HepG2 (cell line): ENCODE results near the gene STAT5A. TPM values are rescaled to one million over a fixed set of nuclear protein-coding genes. Genes with fewer than 3 reads are reported as not detected.
"Not testable (repeated sequence)": the region's sequence is repeated elsewhere in the genome, so short reads cannot be mapped to it uniquely, and the experiment has no call there.

Experiments used
- ATAC-seq: fragments of 200-7000 bp; cut with Tn5 transposase; 3 replicates; pipeline ENCODE4 v1.9.1; 2020; ENCODE audit warnings: mild to moderate bottlenecking, moderate library complexity
- BruUV-seq: library from RNA; stranded (reverse); fragments of 400-500 nt; replicated peaks from 2 replicates; lab custom pipeline; 2021; lab: Mats Ljungman, UMichigan
- CTCF ChIA-PET: fragments of 300-600 bp; formaldehyde crosslinking; extraction: SDS; loops from one replicate; lab custom pipeline; 2021; ENCODE audit warnings: low total read pairs, inconsistent platforms, low intra/inter-chr PET ratio; lab: Yijun Ruan, JAX
- POLR2A ChIA-PET: fragments of 350-600 bp; sonication (Branson Sonifier 250); formaldehyde crosslinking; loops from one replicate; lab custom pipeline; 2020; ENCODE audit warnings: antibody characterized with exemption, inconsistent platforms; lab: Yijun Ruan, JAX
- DNase-seq: peaks from one replicate; pipeline ENCODE4 v3.0.0-alpha.2; 2015; ENCODE audit warnings: low spot score
- FAIRE-seq: peaks from 3 replicates; lab custom pipeline; 2011; peaks lifted over from hg19 to GRCh38; lab: Jason Lieb, UNC
- H2AFZ ChIP-seq: one replicate; pipeline ENCODE4 v1.6.1; 2011; ENCODE audit warnings: low read length, inconsistent platforms
- H3K27ac ChIP-seq: fragments of 300-600 bp; 3 replicates; pipeline ENCODE4 v1.8.0; 2011; ENCODE audit warnings: mixed run types, mild to moderate bottlenecking, mixed read lengths, low read length, inconsistent platforms; ENCODE audit not compliant: insufficient read depth; ENCODE audit errors: extremely low read length
- H3K27me3 ChIP-seq, 2 experiments: fragments of 200-600 bp in 1 of 2; 2 replicates in 1 of 2; 3 replicates in 1 of 2; pipeline versions ENCODE4 v1.6.0 to v1.8.0; 2011; ENCODE audit warnings: low read length in 2 of 2, mild to moderate bottlenecking in 2 of 2, moderate library complexity in 2 of 2, inconsistent platforms in 1 of 2; ENCODE audit not compliant: insufficient read depth in 2 of 2, control insufficient read depth in 1 of 2
- H3K36me3 ChIP-seq, 2 experiments: fragments of 200-600 bp in 1 of 2; replicated peaks in 1 of 2; 2 replicates in 1 of 2; 3 replicates in 1 of 2; pipeline versions ENCODE4 v1.5.1 to v1.8.0; 2011; ENCODE audit warnings: low read length in 2 of 2, inconsistent platforms in 1 of 2; ENCODE audit not compliant: insufficient read depth in 2 of 2, control insufficient read depth in 1 of 2
- H3K4me1 ChIP-seq: 2 replicates; pipeline ENCODE4 v1.5.1; 2012; ENCODE audit warnings: low read length, inconsistent platforms; ENCODE audit not compliant: insufficient read depth
- H3K4me2 ChIP-seq: 2 replicates; pipeline ENCODE4 v1.6.0; 2011; ENCODE audit warnings: low read depth, low read length, inconsistent platforms
- H3K4me3 ChIP-seq, 3 experiments: fragments of 200-600 bp in 1 of 3; sonication (generic), shearing (Covaris generic) in 1 of 3; replicated peaks in 1 of 3; 2 replicates each; pipeline ENCODE4 v1.5.1; 2011 to 2016; ENCODE audit warnings: low read length in 3 of 3, inconsistent platforms in 2 of 3, low read depth in 2 of 3, mild to moderate bottlenecking in 2 of 3, control low read depth in 1 of 3, mixed read lengths in 1 of 3; ENCODE audit not compliant: insufficient read depth in 1 of 3
- H3K79me2 ChIP-seq: one replicate; pipeline ENCODE4 v1.6.1; 2011; ENCODE audit warnings: low read length, inconsistent platforms; ENCODE audit not compliant: insufficient read depth
- H3K9ac ChIP-seq: 2 replicates; pipeline ENCODE4 v1.6.0; 2011; ENCODE audit warnings: mild to moderate bottlenecking, low read depth, low read length, inconsistent platforms; ENCODE audit not compliant: insufficient read depth
- H3K9me3 ChIP-seq: 2 replicates; pipeline ENCODE4 v1.5.1; 2012; ENCODE audit warnings: mild to moderate bottlenecking, low read length
- H4K20me1 ChIP-seq: 2 replicates; pipeline ENCODE4 v1.6.0; 2011; ENCODE audit warnings: inconsistent platforms, mild to moderate bottlenecking, low read length, moderate library complexity; ENCODE audit not compliant: insufficient read depth
- HOXA3 ChIP-seq: sonication (generic); formaldehyde crosslinking; IDR thresholded peaks from 2 replicates; pipeline ENCODE4 v1.5.0; 2020; ENCODE audit warnings: missing genetic modification reagents
- RARA ChIP-seq: IDR thresholded peaks from 2 replicates; pipeline ENCODE4 v1.6.1; 2016; ENCODE audit warnings: missing genetic modification reagents, missing compliant biosample characterization
- ZFP62 ChIP-seq: sonication (generic); formaldehyde crosslinking; IDR thresholded peaks from 2 replicates; pipeline ENCODE4 v1.4.0; 2020; ENCODE audit warnings: missing genetic modification reagents
- ZNF121 ChIP-seq: sonication (generic); formaldehyde crosslinking; IDR thresholded peaks from 2 replicates; pipeline ENCODE4 v1.5.0; 2020; ENCODE audit warnings: mild to moderate bottlenecking, missing genetic modification reagents
- WGBS: methylation state at CpG from one replicate; pipeline ENCODE4 v1.1.6; 2017; ENCODE audit warnings: low lambda C conversion rate; 5-methylcytosine and 5-hydroxymethylcytosine counted together
- in situ Hi-C: cut with HindIII; loops from 2 replicates; pipeline ENCODE4 v1.10.0; 2017; ENCODE audit warnings: low pct_unique_long_range_greater_than_20kb; ENCODE audit not compliant: extremely low pct_ligation_motif_present
- intact Hi-C: fragments of 100-400 bp; cut with micrococcal nuclease; formaldehyde crosslinking; loops from one replicate; pipeline ENCODE4 v1.10.0; 2022; ENCODE audit not compliant: unreplicated experiment
- polyA plus RNA-seq, 8 experiments: library from polyadenylated mRNA; depleted of rRNA in 3 of 8; stranded (reverse) in 7 of 8; unstranded in 1 of 8; fragments of >200 nt; fragmentation: Illumina TruSeq in 4 of 8; extraction: Trizol in 4 of 8; gene quantifications; 2 replicates each; pipeline versions ENCODE4 v1.2.1 to v1.2.3, GENCODE V29; 2011 to 2016; ENCODE audit warnings: low read depth in 4 of 8, missing spikeins in 1 of 8, mixed read lengths in 1 of 8; ENCODE audit not compliant: insufficient read depth in 1 of 8
- total RNA-seq, 5 experiments: library from RNA; depleted of rRNA; stranded (reverse); fragments of >200 nt; fragmentation: Illumina TruSeq; extraction: Trizol; gene quantifications; 2 replicates each; pipeline ENCODE4 v1.2.3, GENCODE V29; 2016; ENCODE audit warnings: low read depth in 1 of 5
- TF ChIP-seq, protein P1 (sequence below): sonication (generic); formaldehyde crosslinking; IDR thresholded peaks from 2 replicates; pipeline ENCODE4 v1.8.0; 2023; ENCODE audit warnings: mild to moderate bottlenecking, missing genetic modification reagents

The STAT5A gene
- total and polyA plus RNA-seq, 2 of the 13 experiments (the other 11 are each of a cell fraction or from before 2014, with no cell fraction given), result 1.4 to 4.1 TPM

- TF ChIP-seq HOXA3 (no peak), ZFP62 (CRISPR knock-in tag) (no peak), RARA (CRISPR knock-in tag) (peak; percentile 9; the same call in 1 of the 2 replicates)
- TF ChIP-seq, protein P1, sequence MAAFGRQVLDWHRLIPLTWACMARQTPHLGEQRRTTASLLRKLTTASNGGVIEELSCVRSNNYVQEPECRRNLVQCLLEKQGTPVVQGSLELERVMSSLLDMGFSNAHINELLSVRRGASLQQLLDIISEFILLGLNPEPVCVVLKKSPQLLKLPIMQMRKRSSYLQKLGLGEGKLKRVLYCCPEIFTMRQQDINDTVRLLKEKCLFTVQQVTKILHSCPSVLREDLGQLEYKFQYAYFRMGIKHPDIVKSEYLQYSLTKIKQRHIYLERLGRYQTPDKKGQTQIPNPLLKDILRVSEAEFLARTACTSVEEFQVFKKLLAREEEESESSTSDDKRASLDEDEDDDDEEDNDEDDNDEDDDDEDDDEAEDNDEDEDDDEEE (CRISPR knock-in tag), result no peak
Measured at GRCh38 chr17:42317266-42317845, 29.1 kb downstream of the STAT5A start (continued).

DNA sequence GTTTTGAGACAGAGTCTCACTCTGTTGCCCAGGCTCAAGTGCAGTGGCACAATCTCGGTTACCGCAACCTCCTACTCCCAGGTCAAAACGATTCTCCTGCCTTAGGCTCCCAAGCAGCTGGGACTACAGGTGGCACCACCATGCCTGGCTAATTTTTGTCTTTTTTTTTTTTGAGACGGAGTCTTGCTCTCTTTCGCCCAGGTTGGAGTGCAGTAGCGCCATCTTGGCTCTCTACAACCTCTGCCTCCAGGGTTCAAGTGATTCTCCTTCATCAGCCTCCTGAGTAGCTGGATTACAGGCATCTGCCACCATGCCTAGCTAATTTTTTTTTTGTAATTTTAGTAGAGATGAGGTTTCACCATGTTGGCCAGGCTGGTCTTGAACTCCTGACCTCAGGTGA lies 29.7 kb downstream of the STAT5A start:
- 96% methylated on average over 6 of the region's 6 CpGs for WGBS
- H3K79me2 ChIP-seq, H3K27ac ChIP-seq, H3K9me3 ChIP-seq, intact Hi-C loops, H3K9ac ChIP-seq, H3K4me2 ChIP-seq, BruUV-seq, ATAC-seq, H3K27me3 ChIP-seq, DNase-seq, H4K20me1 ChIP-seq, CTCF ChIA-PET, in situ Hi-C loops, H3K4me3 ChIP-seq, H2AFZ ChIP-seq: not testable (repeated sequence)
- H3K36me3 ChIP-seq, result peaks cover 14 to 55% of the 10 kb centered on the region in 2 experiments
- H3K4me1 ChIP-seq, result peaks cover 50% of the 10 kb centered on the region
- POLR2A ChIA-PET, result interaction anchor here (0.5 kb wide), 1 partner anchor 1044 kb away, joined by 3 read pairs; no protein-coding TSS in a partner anchor
- 0 out of 2 replicates have a peak, but pooled peaks have one; percentile 14 for TF ChIP-seq ZNF121 (CRISPR knock-in tag)
- peak; percentile 12 for FAIRE-seq
